Forelimb muscle (tissue), 1 donor: ENCODE data around the gene ADCY1. TPM values are rescaled to one million over a fixed set of nuclear protein-coding genes. Genes with fewer than 3 reads are reported as not detected.

ENCODE experiments used
- DNase-seq: peaks from one replicate; pipeline ENCODE4 v3.0.0-alpha.2; 2013; ENCODE audit warnings: low read depth
- polyA plus RNA-seq: library from polyadenylated mRNA; unstranded; fragments of 120-200 nt; gene quantifications from one replicate; pipeline ENCODE4 v1.2.1, GENCODE V29; 2013; ENCODE audit not compliant: insufficient read length

The ADCY1 gene
- polyA plus RNA-seq, 1 donor = 9.9 TPM

GRCh38 chr7:45689797-45690761 is 115.9 kb downstream of the ADCY1 start:
- no peak for DNase-seq

- DNase-seq = no peak
Observed at GRCh38 chr7:45690762-45691150, 116.6 kb downstream of the ADCY1 start.

- no peak for DNase-seq
Observed at GRCh38 chr7:45691155-45691656, 117.0 kb downstream of the ADCY1 start.

- DNase-seq = no peak
Observed at GRCh38 chr7:45692031-45692430, 117.9 kb downstream of the ADCY1 start.

GRCh38 chr7:45695249-45695995 is 121.3 kb downstream of the ADCY1 start:
- no peak for DNase-seq

- DNase-seq = no peak
Observed at GRCh38 chr7:45696476-45696875, 122.3 kb downstream of the ADCY1 start.

GRCh38 chr7:45697576-45698136 is 123.5 kb downstream of the ADCY1 start:
- DNase-seq = no peak

GRCh38 chr7:45698303-45699014 is 124.3 kb downstream of the ADCY1 start:
- no peak for DNase-seq

- no peak for DNase-seq
Observed at GRCh38 chr7:45699015-45699309, 124.8 kb downstream of the ADCY1 start.

- no peak for DNase-seq
Observed at GRCh38 chr7:45699726-45700390, 125.7 kb downstream of the ADCY1 start.

GRCh38 chr7:45700556-45700955 is 126.4 kb downstream of the ADCY1 start:
- DNase-seq = no peak

- DNase-seq = no peak
Observed at GRCh38 chr7:45701701-45702510, 127.7 kb downstream of the ADCY1 start.

- DNase-seq = no peak
Observed at GRCh38 chr7:45702751-45703150, 128.6 kb downstream of the ADCY1 start.

GRCh38 chr7:45703373-45703821 is 129.2 kb downstream of the ADCY1 start:
- DNase-seq = no peak

- DNase-seq = no peak
Observed at GRCh38 chr7:45703911-45704682, 129.9 kb downstream of the ADCY1 start.

GRCh38 chr7:45704683-45705016 is 130.5 kb downstream of the ADCY1 start:
- DNase-seq = no peak

GRCh38 chr7:45708046-45708950 is 134.1 kb downstream of the ADCY1 start:
- no peak for DNase-seq
